Glutamatergic neuron (in vitro differentiated cells): Measurements from ENCODE around the gene PREP. TPM values are rescaled to one million over a fixed set of nuclear protein-coding genes. Genes with fewer than 3 reads are reported as not detected.
A peak's percentile ranks its signal among the peaks of the same experiment; 100 is the strongest.

Experiments used
- DNase-seq: peaks from one replicate; pipeline ENCODE4 v3.0.0; 2022
- H3K27ac Mint-ChIP-seq: one replicate; pipeline ENCODE4 v1.8.0; 2020; ENCODE audit warnings: mild to moderate bottlenecking, mixed read lengths, inconsistent platforms; ENCODE audit not compliant: unreplicated experiment
- H3K27me3 Mint-ChIP-seq: one replicate; pipeline ENCODE4 v1.8.0; 2020; ENCODE audit warnings: mild to moderate bottlenecking, moderate library complexity, mixed read lengths, inconsistent platforms; ENCODE audit not compliant: unreplicated experiment
- H3K36me3 Mint-ChIP-seq: one replicate; pipeline ENCODE4 v1.8.0; 2020; ENCODE audit warnings: mild to moderate bottlenecking, mixed read lengths, inconsistent platforms; ENCODE audit not compliant: unreplicated experiment
- H3K4me1 Mint-ChIP-seq: one replicate; pipeline ENCODE4 v1.8.0; 2020; ENCODE audit warnings: mild to moderate bottlenecking, low read depth, mixed read lengths, inconsistent platforms; ENCODE audit not compliant: unreplicated experiment
- H3K4me3 Mint-ChIP-seq: one replicate; pipeline ENCODE4 v1.8.0; 2020; ENCODE audit warnings: mild to moderate bottlenecking, mixed read lengths, inconsistent platforms; ENCODE audit not compliant: unreplicated experiment
- H3K9me3 Mint-ChIP-seq: one replicate; pipeline ENCODE4 v1.8.0; 2020; ENCODE audit warnings: mild to moderate bottlenecking, moderate library complexity, mixed read lengths, inconsistent platforms; ENCODE audit not compliant: unreplicated experiment
- CTCF ChIP-seq: fragments of 200-600 bp; sonication (generic); IDR thresholded peaks from one replicate; pipeline ENCODE4 v1.5.0; 2021; ENCODE audit not compliant: partially characterized antibody, unreplicated experiment
- total RNA-seq: library from RNA; stranded (reverse); fragmentation: NEBNext Ultra II Directional; extraction: Animal tissue kit (Norgen Biotek cat#: 25700); gene quantifications from one replicate; pipeline ENCODE4 v1.2.1, GENCODE V29; 2021; ENCODE audit not compliant: unreplicated experiment

PREP gene
- total RNA-seq, 1 donor from 2014 or later, result 206 TPM

- H3K4me1 Mint-ChIP-seq, result peaks cover 24% of the 10 kb centered on the region
- H3K9me3 Mint-ChIP-seq, result peaks cover 11% of the 10 kb centered on the region
- peaks cover 20% of the 10 kb centered on the region for H3K36me3 Mint-ChIP-seq
- no peak overlapping the region for H3K4me3 Mint-ChIP-seq
- peaks cover 2% of the 10 kb centered on the region for H3K27me3 Mint-ChIP-seq
- DNase-seq, result no peak
- no peak overlapping the region for H3K27ac Mint-ChIP-seq
- TF ChIP-seq CTCF, result no peak
Observed at GRCh38 chr6:105291525-105291924, 111.4 kb downstream of the PREP start.

GRCh38 chr6:105282631-105283585 is 120.0 kb downstream of the PREP start:
- no peak for TF ChIP-seq CTCF
- H3K4me1 Mint-ChIP-seq, result peaks cover 37% of the 10 kb centered on the region
- peaks cover 8% of the 10 kb centered on the region for H3K27me3 Mint-ChIP-seq
- no peak for DNase-seq
- peaks cover 15% of the 10 kb centered on the region for H3K9me3 Mint-ChIP-seq
- peak overlapping the region; percentile 94 for H3K27ac Mint-ChIP-seq
- H3K36me3 Mint-ChIP-seq, result peaks cover 24% of the 10 kb centered on the region
- peak overlapping the region; percentile 50 for H3K4me3 Mint-ChIP-seq

- H3K36me3 Mint-ChIP-seq, result peaks cover 29% of the 10 kb centered on the region
- H3K27ac Mint-ChIP-seq, result no peak overlapping the region
- no peak for DNase-seq
- no peak for TF ChIP-seq CTCF
- no peak overlapping the region for H3K4me3 Mint-ChIP-seq
- peaks cover 37% of the 10 kb centered on the region for H3K4me1 Mint-ChIP-seq
- peaks cover 8% of the 10 kb centered on the region for H3K27me3 Mint-ChIP-seq
- peaks cover 15% of the 10 kb centered on the region for H3K9me3 Mint-ChIP-seq
Observed at GRCh38 chr6:105280033-105280432, 122.8 kb downstream of the PREP start.

GRCh38 chr6:105279463-105279862 is 123.4 kb downstream of the PREP start:
- peaks cover 33% of the 10 kb centered on the region for H3K4me1 Mint-ChIP-seq
- TF ChIP-seq CTCF, result no peak
- no peak for DNase-seq
- peaks cover 15% of the 10 kb centered on the region for H3K9me3 Mint-ChIP-seq
- H3K27me3 Mint-ChIP-seq, result peaks cover 8% of the 10 kb centered on the region
- H3K36me3 Mint-ChIP-seq, result peaks cover 23% of the 10 kb centered on the region
- no peak overlapping the region for H3K4me3 Mint-ChIP-seq
- no peak overlapping the region for H3K27ac Mint-ChIP-seq

GRCh38 chr6:105278813-105279212 is 124.1 kb downstream of the PREP start:
- Mint-ChIP-seq H3K36me3 (peaks cover 22% of the 10 kb centered on the region), H3K4me1 (peaks cover 30% of the 10 kb centered on the region), H3K27me3 (peaks cover 8% of the 10 kb centered on the region), H3K9me3 (peaks cover 15% of the 10 kb centered on the region), H3K4me3 (no peak overlapping the region), H3K27ac (no peak overlapping the region)
- TF ChIP-seq CTCF, result no peak
- no peak for DNase-seq
